Right lobe of liver (tissue), 6 donors: ENCODE data around the gene CISH. TPM values are rescaled to one million over a fixed set of nuclear protein-coding genes. Genes with fewer than 3 reads are reported as not detected.
A peak's percentile ranks its signal among the peaks of the same experiment; 100 is the strongest.

ENCODE experiments used
- ATAC-seq, 4 donors: fragments of 200-7000 bp; cut with Tn5 transposase; one replicate each; pipeline ENCODE4 v1.9.1; 2020; ENCODE audit warnings: mild to moderate bottlenecking in 4 of 4, moderate library complexity in 4 of 4
- DNase-seq, 3 donors: peaks; one replicate each; pipeline ENCODE4 v3.0.0-alpha.2; 2020
- H3K27ac ChIP-seq, 3 donors: fragments of 200-600 bp; one replicate each; pipeline ENCODE4 v1.8.0; 2022
- H3K27me3 ChIP-seq, 2 donors: fragments of 200-600 bp; one replicate each; pipeline ENCODE4 v1.8.0; 2022
- H3K36me3 ChIP-seq, 4 donors: fragments of 200-600 bp; sonication (generic) in 1 of 4; one replicate each; pipeline versions ENCODE4 v1.5.1 to v1.8.0; 2017 to 2022; ENCODE audit warnings: control low read depth in 1 of 4
- H3K4me1 ChIP-seq, 4 donors: fragments of 200-600 bp; sonication (generic) in 1 of 4; one replicate each; pipeline versions ENCODE4 v1.5.1 to v1.8.0; 2017 to 2022; ENCODE audit warnings: control low read depth in 1 of 4
- H3K4me3 ChIP-seq, 3 donors: fragments of 200-600 bp; one replicate each; pipeline ENCODE4 v1.8.0; 2022
- H3K9me3 ChIP-seq, 4 donors: fragments of 200-600 bp; sonication (generic) in 1 of 4; one replicate each; pipeline versions ENCODE4 v1.5.1 to v1.8.0; 2017 to 2022; ENCODE audit warnings: control low read depth in 1 of 4
- CTCF ChIP-seq, 4 donors: fragments of 200-600 bp in 3 of 4; fragments of 450-650 bp in 1 of 4; IDR thresholded peaks; one replicate each; pipeline versions ENCODE4 v1.5.1 to v1.8.0; 2016 to 2022; ENCODE audit warnings: antibody characterized with exemption in 4 of 4, mild to moderate bottlenecking in 2 of 4
- POLR2A ChIP-seq: fragments of 450-650 bp; IDR thresholded peaks from one replicate; pipeline ENCODE4 v1.6.1; 2017; ENCODE audit warnings: antibody characterized with exemption, mild to moderate bottlenecking
- WGBS: methylation state at CpG from one replicate; pipeline ENCODE4 v1.1.6; 2018; ENCODE audit warnings: low coverage, low lambda C conversion rate; ENCODE audit not compliant: insufficient coverage; ENCODE audit errors: missing lambda C conversion rate; 5-methylcytosine and 5-hydroxymethylcytosine counted together
- intact Hi-C, 2 donors: fragments of 100-400 bp; cut with DNase I; formaldehyde crosslinking; loops; one replicate each; pipeline versions ENCODE4 v1.11.2 to v1.14.1; 2022
- total RNA-seq, 6 experiments: library from RNA; depleted of rRNA in 2 of 6; stranded (reverse); fragments of >200 nt in 2 of 6; fragmentation: NEBNext Ultra II Directional in 3 of 6; extraction: Animal tissue kit (Norgen Biotek cat#: 25700) in 3 of 6; gene quantifications; one replicate each; pipeline versions ENCODE4 v1.1.0 to v1.2.4, GENCODE V29; 2016 to 2023
- donor health status: DM: no; HTN: yes; CAD: no.
- donor health status: DM: no; HTN: no; CAD: no.
- donor health status: DM: no; HTN: no; CAD: no.
- donor health status: DM: no; HTN: yes; CAD: no.
- donor health status: DM: no; HTN: yes; CAD: no.

CISH gene
- total RNA-seq, 6 experiments from 2014 or later = 5.3 to 28.1 (median 17.8) TPM

- Histone ChIP-seq H3K36me3 (no peaks in the 10 kb centered on the region), H3K4me1 (peaks cover 0 to 16% (median 4%) of the 10 kb centered on the region in 4 donors), H3K4me3 (no peak overlapping the region), H3K27ac (peak overlapping the region in 1 of 3 donors; percentile 18), H3K27me3 (no peaks in the 10 kb centered on the region), H3K9me3 (no peaks in the 10 kb centered on the region)
- ATAC-seq = peak in 1 of 4 donors; percentile 5
- WGBS = no CpG with 5 or more reads among the region's 1 CpG
- no peak for TF ChIP-seq POLR2A
- TF ChIP-seq CTCF (IDR thresholded peaks at IDR 0.05) = no peak
- DNase-seq = no peak
- intact Hi-C loops = loop anchor here in 1 of 2 donors (10.0 kb wide), 1 partner anchor 754 kb away; no protein-coding TSS in a partner anchor
Observed at GRCh38 chr3:50620420-50620819, 8.8 kb upstream of the CISH start.

- DNase-seq (peak in 1 of 3 donors; percentile 32), ATAC-seq (no peak)
- Histone ChIP-seq H3K9me3 (no peaks in the 10 kb centered on the region), H3K36me3 (no peaks in the 10 kb centered on the region), H3K27me3 (no peaks in the 10 kb centered on the region), H3K4me1 (peaks cover 0 to 25% (median 9%) of the 10 kb centered on the region in 4 donors), H3K27ac (peak overlapping the region in 2 of 3 donors; percentile 81 to 87), H3K4me3 (peak overlapping the region; percentile 78 to 95 (median 88))
- WGBS = no CpG with 5 or more reads among the region's 6 CpGs
- intact Hi-C loops = no loop called here
- no peak for TF ChIP-seq POLR2A
- no peak for TF ChIP-seq CTCF (IDR thresholded peaks at IDR 0.05)
Observed at GRCh38 chr3:50617911-50618481, 6.4 kb upstream of the CISH start.

- under 1% methylated on average over 20 of the region's 58 CpGs for WGBS
- peaks cover 0 to 31% (median 10%) of the 10 kb centered on the region in 4 donors for H3K4me1 ChIP-seq
- H3K9me3 ChIP-seq = no peaks in the 10 kb centered on the region
- H3K36me3 ChIP-seq = no peaks in the 10 kb centered on the region
- ATAC-seq = peak; percentile 12 to 42 (median 30)
- intact Hi-C loops = no loop called here
- peak; percentile 19 for TF ChIP-seq POLR2A
- no peak for TF ChIP-seq CTCF (IDR thresholded peaks at IDR 0.05)
- H3K27ac ChIP-seq = peak within 1 kb of the TSS; percentile 81 to 87 (median 81)
- peak in 1 of 3 donors; percentile 67 for DNase-seq
- H3K27me3 ChIP-seq = no peaks in the 10 kb centered on the region
- H3K4me3 ChIP-seq = peak within 1 kb of the TSS; percentile 78 to 95 (median 88)
Observed at GRCh38 chr3:50617096-50617791, 5.7 kb upstream of the CISH start, which contains the start of gene MAPKAPK3. Gene MAPKAPK3, plus strand, starts transcription at chr3:50617151. Its CDS starts 415 bp downstream, at chr3:50617566.

GRCh38 chr3:50616770-50617095 is 5.2 kb upstream of the CISH start:
- H3K36me3 ChIP-seq = no peaks in the 10 kb centered on the region
- intact Hi-C loops = no loop called here
- TF ChIP-seq CTCF (IDR thresholded peaks at IDR 0.05) (no peak), POLR2A (no peak)
- H3K27ac ChIP-seq = peak overlapping the region; percentile 27 to 81 (median 44)
- H3K27me3 ChIP-seq = no peaks in the 10 kb centered on the region
- WGBS = 0% methylated on average over 1 of the region's 22 CpGs
- DNase-seq (peak; percentile 94 to 95 (median 94)), ATAC-seq (peak; percentile 69 to 81 (median 74))
- peaks cover 0 to 31% (median 10%) of the 10 kb centered on the region in 4 donors for H3K4me1 ChIP-seq
- peak overlapping the region; percentile 78 to 95 (median 88) for H3K4me3 ChIP-seq
- no peaks in the 10 kb centered on the region for H3K9me3 ChIP-seq
